Ishikawa (cell line): ENCODE data around the gene ARRDC3.

ENCODE experiments used
- CREB1 ChIP-seq: IDR thresholded peaks from 2 replicates; pipeline ENCODE4 v1.6.1; 2012; ENCODE audit warnings: low read depth
- EGR1 ChIP-seq: IDR thresholded peaks from 2 replicates; pipeline ENCODE4 v1.6.1; 2012
- EP300 ChIP-seq: IDR thresholded peaks from 2 replicates; pipeline ENCODE4 v1.6.1; 2012; ENCODE audit warnings: borderline replicate concordance
- RAD21 ChIP-seq: IDR thresholded peaks from 2 replicates; pipeline ENCODE4 v1.6.1; 2012; ENCODE audit warnings: low read depth
- REST ChIP-seq: IDR thresholded peaks from 2 replicates; pipeline ENCODE4 v1.6.1; 2012; ENCODE audit warnings: low read depth, mild to moderate bottlenecking
- TAF1 ChIP-seq: IDR thresholded peaks from 2 replicates; pipeline ENCODE4 v1.6.1; 2012; ENCODE audit warnings: low read depth, mild to moderate bottlenecking
- TEAD4 ChIP-seq: IDR thresholded peaks from 2 replicates; pipeline ENCODE4 v1.6.1; 2012
- ZBTB7A ChIP-seq: IDR thresholded peaks from 2 replicates; pipeline ENCODE4 v1.6.1; 2012; ENCODE audit warnings: low read depth
- TF ChIP-seq, protein P1 (sequence below): IDR thresholded peaks from 2 replicates; pipeline ENCODE4 v1.6.1; 2012

DNA sequence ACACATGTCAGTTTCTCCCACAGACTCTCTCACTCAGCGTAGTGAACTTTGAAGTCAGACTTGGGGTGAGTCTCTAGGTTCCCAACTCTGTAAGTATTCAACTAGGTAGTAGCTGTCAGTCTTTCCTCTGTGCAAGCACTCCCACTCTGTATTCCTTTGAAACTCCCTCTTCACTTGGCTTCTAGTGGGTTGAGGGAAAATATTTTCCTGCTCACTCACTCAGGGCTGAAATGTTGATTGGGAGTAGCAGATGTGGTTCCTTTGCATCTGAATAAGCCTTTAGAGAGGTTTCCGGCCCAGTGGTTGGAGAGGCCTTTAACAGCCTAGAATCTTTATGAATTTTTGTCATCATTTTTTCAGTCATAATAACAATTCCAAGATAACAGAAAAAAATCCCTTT lies 18.1 kb upstream of the ARRDC3 start:
- no peak for TF ChIP-seq ZBTB7A
- no peak for TF ChIP-seq EGR1
- TF ChIP-seq, protein P1, sequence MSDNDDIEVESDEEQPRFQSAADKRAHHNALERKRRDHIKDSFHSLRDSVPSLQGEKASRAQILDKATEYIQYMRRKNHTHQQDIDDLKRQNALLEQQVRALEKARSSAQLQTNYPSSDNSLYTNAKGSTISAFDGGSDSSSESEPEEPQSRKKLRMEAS: no peak
- TF ChIP-seq EP300: no peak
- no peak for TF ChIP-seq RAD21
- no peak for TF ChIP-seq TAF1
- TF ChIP-seq REST: no peak
- no peak for TF ChIP-seq TEAD4
- TF ChIP-seq CREB1: no peak
